BE2C (cell line): ENCODE results near the gene RCHY1.
"Not testable (repeated sequence)": the region's sequence is repeated elsewhere in the genome, so short reads cannot be mapped to it uniquely, and the experiment has no call there.

Source experiments
- DNase-seq: peaks from one replicate; pipeline ENCODE4 v3.0.0-alpha.2; 2020
- H3K27me3 ChIP-seq: fragments of 250-450 bp; sonication (Bioruptor Pico); 2 replicates; pipeline ENCODE4 v1.5.1; 2020; ENCODE audit warnings: mild to moderate bottlenecking
- H3K36me3 ChIP-seq: fragments of 250-450 bp; sonication (Bioruptor Pico); 2 replicates; pipeline ENCODE4 v1.5.1; 2020; ENCODE audit warnings: mild to moderate bottlenecking
- H3K4me1 ChIP-seq: fragments of 250-450 bp; sonication (Bioruptor Pico); 2 replicates; pipeline ENCODE4 v1.5.1; 2020
- H3K4me3 ChIP-seq: 2 replicates; pipeline ENCODE4 v1.5.1; 2011; ENCODE audit warnings: low read depth, low read length
- H3K9me3 ChIP-seq: fragments of 250-450 bp; sonication (Bioruptor Pico); 2 replicates; pipeline ENCODE4 v1.5.1; 2020
- TF ChIP-seq, protein P1 (sequence below): IDR thresholded peaks from 2 replicates; pipeline ENCODE4 v1.5.1; 2012; ENCODE audit warnings: mild to moderate bottlenecking, low read depth, low read length

The RCHY1 gene

DNA sequence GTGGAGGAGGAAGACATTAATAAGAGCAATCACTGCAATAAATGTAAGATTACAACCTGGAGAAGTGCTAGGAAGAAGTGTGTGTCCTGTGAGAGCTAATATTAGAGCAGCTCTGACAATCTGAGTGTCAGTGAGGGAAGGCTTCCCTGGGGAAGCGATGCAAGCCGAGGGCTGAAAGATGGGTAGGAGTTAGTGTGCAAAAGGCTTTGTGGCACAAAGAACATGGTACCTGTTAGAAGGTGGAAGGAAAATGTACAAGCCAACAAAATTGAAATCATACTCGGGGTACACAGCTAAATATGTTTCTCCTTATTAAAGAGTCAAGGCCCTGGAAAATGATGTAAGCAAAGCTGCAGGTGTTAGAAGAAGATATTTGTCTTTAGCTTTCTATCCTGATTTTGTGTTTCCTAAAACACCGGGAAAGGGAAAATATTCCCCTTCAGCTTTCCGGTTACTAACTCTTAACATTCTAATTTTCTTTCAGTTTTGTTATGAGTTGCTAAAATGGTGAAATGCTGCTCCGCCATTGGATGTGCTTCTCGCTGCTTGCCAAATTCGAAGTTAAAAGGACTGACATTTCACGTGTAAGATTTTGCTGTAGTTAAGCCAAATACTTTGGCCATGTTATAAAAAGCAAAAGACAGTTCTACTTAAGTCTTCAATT lies 878 bp upstream of the RCHY1 start:
- TF ChIP-seq, protein P1, sequence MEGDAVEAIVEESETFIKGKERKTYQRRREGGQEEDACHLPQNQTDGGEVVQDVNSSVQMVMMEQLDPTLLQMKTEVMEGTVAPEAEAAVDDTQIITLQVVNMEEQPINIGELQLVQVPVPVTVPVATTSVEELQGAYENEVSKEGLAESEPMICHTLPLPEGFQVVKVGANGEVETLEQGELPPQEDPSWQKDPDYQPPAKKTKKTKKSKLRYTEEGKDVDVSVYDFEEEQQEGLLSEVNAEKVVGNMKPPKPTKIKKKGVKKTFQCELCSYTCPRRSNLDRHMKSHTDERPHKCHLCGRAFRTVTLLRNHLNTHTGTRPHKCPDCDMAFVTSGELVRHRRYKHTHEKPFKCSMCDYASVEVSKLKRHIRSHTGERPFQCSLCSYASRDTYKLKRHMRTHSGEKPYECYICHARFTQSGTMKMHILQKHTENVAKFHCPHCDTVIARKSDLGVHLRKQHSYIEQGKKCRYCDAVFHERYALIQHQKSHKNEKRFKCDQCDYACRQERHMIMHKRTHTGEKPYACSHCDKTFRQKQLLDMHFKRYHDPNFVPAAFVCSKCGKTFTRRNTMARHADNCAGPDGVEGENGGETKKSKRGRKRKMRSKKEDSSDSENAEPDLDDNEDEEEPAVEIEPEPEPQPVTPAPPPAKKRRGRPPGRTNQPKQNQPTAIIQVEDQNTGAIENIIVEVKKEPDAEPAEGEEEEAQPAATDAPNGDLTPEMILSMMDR: no peak
- DNase-seq: no peak
- H3K4me1 ChIP-seq: no peaks in the 10 kb centered on the region; the same call in 1 of the 2 replicates
- no peaks in the 10 kb centered on the region for H3K9me3 ChIP-seq
- H3K36me3 ChIP-seq: peaks cover 12% of the 10 kb centered on the region
- H3K4me3 ChIP-seq: peak overlapping the region; percentile 96
- no peaks in the 10 kb centered on the region for H3K27me3 ChIP-seq

DNA sequence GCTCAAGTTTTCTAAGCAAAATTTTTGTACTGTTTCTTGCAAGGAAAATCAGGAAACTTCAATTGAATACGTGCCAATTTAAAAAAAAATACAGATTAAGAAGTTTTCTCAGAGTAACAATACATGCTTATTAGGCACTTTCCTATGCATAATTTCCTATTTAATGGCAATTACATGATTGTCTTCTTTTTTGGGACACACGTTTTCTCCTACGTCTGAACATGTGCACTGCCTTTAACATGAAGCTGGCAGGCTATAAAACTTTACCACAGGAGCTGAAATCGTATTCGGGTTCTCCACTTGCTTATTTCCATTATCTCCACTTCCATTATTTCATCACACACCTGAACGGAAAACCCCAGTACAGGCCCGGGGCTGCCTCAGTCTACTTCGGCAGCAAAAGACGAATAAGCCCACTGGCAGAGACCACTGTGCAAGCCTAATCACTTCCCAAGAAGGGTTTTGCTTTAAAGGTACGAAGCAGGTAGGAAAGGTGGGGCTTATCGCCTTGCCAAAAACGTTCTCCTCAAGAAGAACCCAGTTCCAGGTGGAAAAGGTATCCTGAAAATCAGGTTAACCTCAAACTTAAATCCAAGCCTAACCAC lies 575 bp downstream of the RCHY1 start:
- H3K36me3 ChIP-seq: peaks cover 12% of the 10 kb centered on the region
- TF ChIP-seq, protein P1: no peak
- DNase-seq: no peak

DNA sequence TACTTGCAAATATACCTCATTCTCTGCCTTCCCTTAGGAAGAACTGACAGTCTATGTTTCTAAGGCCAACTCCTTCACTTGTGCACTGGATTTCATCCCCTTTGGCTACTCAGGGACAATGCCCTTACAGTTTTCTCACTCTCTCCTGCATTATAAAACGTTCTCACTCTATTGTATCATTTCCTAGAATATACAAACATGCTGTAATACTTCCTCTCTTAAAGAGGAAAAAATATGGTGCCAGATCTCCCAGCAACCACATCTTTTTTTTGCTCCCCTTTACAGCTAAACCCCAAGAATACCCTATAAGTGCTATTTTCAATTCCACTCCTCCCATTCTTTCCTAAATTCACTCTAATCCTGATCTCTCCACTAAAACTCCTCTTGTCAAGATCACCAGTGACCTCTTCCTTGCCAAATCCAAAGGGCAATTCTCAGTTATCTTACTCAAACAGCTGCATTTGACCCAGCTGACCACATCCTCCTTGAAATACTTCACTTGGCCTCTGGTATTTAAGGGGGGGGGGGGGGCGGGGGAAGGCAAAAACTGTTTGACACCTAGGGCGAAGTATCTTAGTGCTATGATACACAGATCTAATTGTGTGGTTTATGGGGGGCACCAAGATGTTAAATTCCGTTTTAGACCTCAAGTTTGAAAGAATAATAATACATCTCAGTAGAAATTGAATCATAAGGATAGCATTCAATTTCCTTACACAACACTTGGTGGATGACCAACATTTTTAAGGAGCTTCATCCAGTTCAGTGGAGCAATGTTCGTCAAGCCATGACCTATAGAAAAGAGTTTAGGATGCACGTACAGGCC lies 1.6 kb downstream of the RCHY1 start:
- Histone ChIP-seq H3K4me3 (peak overlapping the region; percentile 96), H3K9me3 (no peaks in the 10 kb centered on the region), H3K36me3 (peaks cover 6% of the 10 kb centered on the region), H3K27me3 (no peaks in the 10 kb centered on the region), H3K4me1 (no peaks in the 10 kb centered on the region; the same call in 1 of the 2 replicates)
- TF ChIP-seq, protein P1: no peak
- no peak for DNase-seq

More for the DNA sequence above, 575 bp downstream of the RCHY1 start:
- Histone ChIP-seq H3K9me3 (no peaks in the 10 kb centered on the region), H3K4me1 (no peaks in the 10 kb centered on the region; the same call in 1 of the 2 replicates), H3K27me3 (no peaks in the 10 kb centered on the region), H3K4me3 (peak overlapping the region; percentile 96)

DNA sequence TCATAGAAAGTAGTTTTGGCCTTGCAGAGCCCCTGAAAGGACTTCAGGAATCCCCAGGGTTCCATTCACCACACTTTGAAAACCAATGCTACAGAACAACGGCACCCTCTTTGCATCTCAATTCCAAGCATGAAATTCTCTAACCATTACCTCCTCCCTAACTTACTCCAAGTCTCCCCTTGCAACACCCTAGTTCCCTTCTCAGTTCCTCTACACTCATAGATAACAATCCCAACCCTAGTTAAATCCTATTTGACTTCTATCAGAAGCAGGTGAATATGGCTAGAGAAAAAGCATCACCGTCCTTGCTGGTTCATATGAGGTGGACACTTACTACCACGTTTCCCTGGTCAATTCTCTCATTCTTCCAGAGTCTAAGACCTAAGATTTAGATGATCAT lies 2.4 kb downstream of the RCHY1 start:
- Histone ChIP-seq H3K9me3 (no peaks in the 10 kb centered on the region), H3K36me3 (no peaks in the 10 kb centered on the region; the same call in 1 of the 2 replicates), H3K4me1 (no peaks in the 10 kb centered on the region; the same call in 1 of the 2 replicates), H3K27me3 (no peaks in the 10 kb centered on the region), H3K4me3 (no peak overlapping the region)
- TF ChIP-seq, protein P1: no peak
- no peak for DNase-seq

DNA sequence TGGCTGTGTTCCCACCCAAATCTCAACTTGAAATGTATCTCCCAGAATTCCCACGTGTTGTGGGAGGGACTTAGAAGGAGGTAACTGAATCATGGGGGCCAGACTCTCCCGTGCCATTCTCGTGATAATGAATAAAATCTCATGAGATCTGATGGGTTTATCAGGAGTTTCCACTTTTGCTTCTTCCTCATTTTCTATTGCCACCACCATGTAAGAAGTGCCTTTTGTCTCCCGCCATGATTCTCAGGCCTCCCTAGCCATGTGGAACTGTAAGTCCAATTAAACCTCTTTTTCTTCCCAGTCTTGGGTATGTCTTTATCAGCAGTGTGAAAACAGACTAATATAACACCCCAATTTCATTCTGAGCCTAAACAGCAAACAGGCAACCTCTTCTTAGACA lies 4.6 kb downstream of the RCHY1 start:
- not testable (repeated sequence) for H3K4me1 ChIP-seq, H3K27me3 ChIP-seq, DNase-seq, H3K36me3 ChIP-seq, H3K9me3 ChIP-seq, H3K4me3 ChIP-seq

DNA sequence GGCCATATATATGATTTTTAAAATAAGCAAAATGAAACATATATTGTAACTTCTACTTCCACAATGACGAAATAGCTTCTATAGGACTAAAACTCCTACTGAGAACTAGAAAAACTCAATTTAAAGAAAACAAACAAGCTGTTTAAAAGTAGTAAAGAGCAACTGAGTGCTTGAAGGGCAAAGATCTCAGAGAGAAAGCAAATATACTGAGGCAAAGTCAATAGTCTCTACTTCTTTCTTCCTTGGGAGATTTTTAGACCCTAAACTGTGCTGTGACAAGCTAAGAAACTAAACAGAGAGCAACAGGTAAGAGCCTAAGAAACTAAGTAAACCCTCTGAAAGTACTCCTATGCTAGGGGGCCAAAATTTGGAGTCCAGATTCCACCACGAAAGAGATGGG lies 8.6 kb downstream of the RCHY1 start:
- no peak overlapping the region for H3K4me3 ChIP-seq
- no peaks in the 10 kb centered on the region for H3K4me1 ChIP-seq
- no peak for DNase-seq
- no peaks in the 10 kb centered on the region for H3K9me3 ChIP-seq
- TF ChIP-seq, protein P1: no peak
- H3K27me3 ChIP-seq: no peaks in the 10 kb centered on the region
- H3K36me3 ChIP-seq: peaks cover 3% of the 10 kb centered on the region
